GM21381 (cell line): ENCODE results near the gene HEBP2.
"Not testable (repeated sequence)": the region's sequence is repeated elsewhere in the genome, so short reads cannot be mapped to it uniquely, and the experiment has no call there.

Source experiments
- ATAC-seq: cut with Tn5 transposase; IDR thresholded peaks from one replicate; pipeline ENCODE4 v1.9.1; 2021; ENCODE audit warnings: mild to moderate bottlenecking, moderate library complexity; ENCODE audit not compliant: unreplicated experiment

The HEBP2 gene, protein sequence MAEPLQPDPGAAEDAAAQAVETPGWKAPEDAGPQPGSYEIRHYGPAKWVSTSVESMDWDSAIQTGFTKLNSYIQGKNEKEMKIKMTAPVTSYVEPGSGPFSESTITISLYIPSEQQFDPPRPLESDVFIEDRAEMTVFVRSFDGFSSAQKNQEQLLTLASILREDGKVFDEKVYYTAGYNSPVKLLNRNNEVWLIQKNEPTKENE

DNA sequence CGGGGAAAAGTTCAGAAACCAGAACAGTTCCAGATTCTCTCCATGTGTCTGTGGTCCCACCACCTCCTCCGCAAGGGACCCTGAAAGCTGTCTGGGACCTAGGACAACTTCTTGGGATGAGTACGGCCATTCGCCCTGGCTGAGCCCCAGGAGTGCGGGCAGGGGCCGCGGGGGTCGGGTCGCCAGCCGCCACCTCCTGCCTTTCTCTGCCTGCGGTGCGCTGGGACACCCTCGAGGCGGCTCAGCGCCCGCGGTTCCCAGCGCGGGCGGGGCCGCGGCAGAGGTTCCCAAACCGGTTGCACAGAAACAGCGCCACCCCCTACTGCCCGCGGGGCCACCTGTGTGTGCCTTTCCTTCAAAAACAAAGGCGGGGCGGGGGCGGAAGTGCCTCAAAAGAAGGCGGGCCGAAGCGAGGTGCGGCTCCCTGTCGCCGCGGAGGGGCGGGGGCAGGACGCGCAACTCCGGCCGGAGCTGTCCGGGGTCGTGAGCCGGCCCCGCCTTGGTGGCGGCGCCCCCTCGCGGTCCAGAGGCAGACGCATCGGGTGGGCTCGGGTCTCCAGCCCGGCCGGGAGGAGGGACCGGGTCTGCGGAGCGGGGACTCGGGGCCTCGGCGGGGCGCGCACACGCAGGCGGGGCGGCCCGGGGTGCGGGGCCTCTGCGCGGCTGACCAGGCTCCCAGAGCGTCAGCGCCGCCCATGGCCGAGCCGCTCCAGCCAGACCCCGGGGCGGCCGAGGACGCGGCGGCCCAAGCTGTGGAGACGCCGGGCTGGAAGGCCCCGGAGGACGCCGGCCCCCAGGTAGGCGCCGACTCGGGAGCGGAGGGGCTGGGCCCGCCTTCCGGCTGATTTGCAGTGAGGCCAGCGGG lies at the start of gene HEBP2:
Gene HEBP2, plus strand, starts transcription at position 423 of the 865 bp plus-strand sequence. Its CDS starts 273 bp downstream, at position 696.
- ATAC-seq: peak; percentile 88

DNA sequence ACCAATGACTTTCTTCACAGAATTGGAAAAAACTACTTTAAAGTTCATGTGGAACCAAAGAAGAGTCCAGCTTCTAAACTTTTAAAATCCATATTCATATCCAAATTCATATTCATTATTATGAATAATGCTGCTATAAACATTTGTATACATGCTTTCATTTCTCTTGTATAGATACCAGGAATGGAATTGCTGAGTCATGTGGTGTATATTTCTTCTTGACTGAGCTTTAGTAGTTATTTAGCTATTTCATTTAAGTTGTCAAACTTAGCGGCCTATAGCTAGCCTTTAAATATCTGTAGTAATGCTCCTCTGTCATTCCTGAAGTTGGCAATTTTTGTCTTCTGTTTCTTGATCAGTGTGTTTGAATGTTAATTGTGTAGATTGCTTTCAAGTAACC lies 46.1 kb upstream of the HEBP2 start:
- ATAC-seq: no peak

DNA sequence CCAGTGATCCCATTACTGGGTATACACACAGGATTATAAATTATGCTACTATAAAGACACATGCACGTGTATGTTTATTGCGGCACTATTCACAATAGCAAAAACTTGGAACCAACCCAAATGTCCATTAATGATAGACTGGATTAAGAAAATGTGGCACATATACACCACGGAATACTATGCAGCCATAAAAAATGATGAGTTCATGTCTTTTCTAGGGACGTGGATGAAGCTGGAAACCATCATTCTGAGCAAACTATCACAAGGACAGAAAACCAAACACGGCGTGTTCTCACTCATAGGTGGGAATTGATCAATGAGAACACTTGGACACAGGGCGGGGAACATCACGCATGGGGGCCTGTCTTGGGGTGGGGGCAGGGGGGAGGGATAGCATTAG lies 35.3 kb upstream of the HEBP2 start:
- not testable (repeated sequence) for ATAC-seq

DNA sequence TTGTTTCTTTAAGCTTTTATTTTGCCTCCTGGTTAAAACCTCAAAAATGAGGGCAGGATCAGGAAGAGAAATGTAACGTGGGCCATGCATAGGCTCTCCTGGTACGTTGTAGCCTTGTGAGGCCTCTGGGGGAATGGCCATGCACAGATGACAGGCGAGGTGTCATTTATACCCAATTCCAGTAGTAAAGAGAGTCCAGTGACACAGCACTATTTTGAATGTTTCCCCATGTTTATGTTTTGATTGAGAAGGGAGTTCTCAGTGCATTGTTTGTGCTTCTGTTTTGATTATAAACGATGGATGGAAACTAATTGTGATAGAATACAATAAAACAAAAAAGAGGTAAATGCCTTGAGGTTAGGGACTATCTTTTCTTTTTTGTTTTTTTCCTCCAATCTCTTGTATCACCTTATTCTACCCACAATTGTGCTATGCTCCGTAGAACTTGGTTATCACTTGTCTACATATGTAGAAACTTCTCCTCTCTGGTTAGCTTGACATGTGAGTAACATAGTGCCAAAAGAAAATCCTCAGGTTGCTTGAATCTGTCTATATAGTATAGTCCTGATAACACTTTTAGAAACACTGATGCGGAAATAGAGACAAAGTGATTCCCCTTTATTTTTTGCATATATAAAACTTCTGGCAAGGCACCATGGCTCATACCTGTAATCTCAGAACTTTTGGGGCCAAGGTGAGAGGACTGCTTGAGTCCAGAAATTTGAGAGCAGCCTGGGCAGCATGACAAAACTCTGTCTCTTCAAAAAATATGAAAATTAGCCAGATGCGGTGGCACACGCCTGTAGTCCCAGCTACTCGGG lies 33.2 kb upstream of the HEBP2 start:
- ATAC-seq: no peak

DNA sequence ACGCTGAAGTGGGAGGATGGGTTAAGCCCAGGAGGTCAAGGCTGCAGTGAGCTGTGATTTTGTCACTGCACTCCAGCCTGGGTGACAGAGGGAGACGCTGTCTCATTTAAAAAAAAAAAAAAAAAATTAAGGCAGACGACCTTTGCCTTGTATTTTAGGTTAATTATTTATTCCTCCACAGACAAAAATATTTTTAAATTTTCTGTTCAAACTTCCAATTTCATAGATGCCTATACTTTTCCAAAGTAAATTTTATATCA lies 32.6 kb upstream of the HEBP2 start:
- ATAC-seq: no peak

DNA sequence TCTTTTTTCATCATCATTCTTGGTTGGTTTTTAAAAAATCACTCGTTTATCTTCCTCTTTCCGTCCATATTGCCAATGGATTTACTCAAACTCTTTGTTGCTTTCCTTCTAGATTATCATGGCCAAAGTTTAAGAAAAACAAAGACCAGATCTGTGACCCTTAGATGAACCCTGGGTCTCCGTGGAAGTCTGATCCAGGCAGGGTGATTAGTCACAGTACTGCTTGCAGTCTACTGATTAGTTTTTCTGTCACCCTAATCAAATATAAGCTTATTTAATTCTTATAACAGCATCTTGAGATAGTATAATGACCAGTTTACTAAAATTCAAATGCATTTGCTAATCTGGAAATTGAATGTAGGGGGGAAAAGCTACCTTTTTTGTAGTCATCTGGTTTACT lies 32.3 kb upstream of the HEBP2 start:
- ATAC-seq: no peak

DNA sequence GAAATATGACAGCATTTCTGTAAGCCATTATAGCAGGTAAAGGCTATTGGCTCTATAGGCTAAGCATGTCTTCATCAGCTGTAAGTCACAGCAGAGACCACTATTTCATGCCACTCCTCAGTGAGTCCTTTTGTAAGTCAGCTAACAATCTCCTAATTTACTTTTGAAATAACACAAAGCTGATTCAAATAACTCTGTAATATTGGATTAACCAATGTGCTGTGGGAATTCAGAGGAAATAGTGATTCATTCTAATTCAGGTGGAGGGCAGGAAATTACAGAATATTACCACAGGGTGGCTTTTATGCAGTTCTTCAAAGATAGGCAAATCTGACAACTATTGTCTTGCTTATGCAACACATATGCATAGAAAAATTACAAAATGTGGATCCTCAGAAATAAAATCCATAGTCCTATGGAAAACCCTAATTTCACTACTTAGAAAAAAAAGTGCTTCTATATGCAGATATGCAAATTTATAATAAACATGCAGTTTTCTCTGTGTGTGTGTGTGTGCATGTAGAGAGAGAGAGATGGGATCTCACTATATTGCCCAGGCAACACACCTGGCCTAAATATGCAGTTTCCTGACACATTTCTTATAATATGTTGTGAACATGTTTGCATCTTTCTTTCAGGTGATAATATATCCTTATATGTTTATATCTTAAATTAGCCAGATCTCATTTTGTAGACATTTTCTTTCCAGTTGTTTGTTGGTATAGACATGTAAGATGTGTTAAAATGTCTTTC lies 31.1 kb upstream of the HEBP2 start:
- ATAC-seq: no peak

DNA sequence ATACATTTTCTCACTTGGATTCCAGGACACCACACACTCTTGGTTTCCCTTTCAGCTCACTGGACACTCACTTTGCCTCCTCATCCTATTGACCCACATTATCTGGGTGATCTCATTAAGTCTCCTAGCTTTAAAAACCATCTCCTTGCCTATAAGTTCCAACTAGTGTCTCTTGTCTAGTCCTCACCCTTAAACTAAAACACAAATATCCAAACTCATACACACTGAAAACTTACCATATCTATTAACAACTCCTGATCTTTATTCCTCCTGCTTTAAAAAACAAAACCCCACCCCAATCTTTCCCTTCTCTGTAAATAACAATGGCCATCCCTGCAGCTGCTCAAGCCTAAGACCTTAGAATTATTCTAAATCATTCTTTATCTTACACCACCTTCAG lies 29.8 kb upstream of the HEBP2 start:
- ATAC-seq: no peak

DNA sequence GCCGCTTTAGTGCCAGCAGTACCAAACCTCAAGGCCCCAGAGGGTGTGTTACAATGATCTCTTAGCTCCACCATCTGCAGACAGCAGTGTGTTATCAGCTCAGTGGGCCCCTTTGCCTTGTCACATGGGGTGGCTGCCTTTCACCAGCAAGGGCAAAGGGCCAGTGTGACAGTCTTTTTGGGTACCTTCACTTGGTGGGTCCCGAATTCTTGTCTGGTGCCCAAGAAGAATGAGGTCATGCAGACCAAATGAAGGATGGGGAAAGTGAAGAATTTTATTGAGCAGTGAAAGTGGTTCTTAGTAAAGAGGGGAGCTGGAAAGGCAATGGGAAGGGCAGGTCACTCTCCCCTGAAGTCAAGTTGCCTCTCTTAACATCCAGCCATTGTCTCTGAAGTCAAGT lies 29.2 kb upstream of the HEBP2 start:
- no peak for ATAC-seq

DNA sequence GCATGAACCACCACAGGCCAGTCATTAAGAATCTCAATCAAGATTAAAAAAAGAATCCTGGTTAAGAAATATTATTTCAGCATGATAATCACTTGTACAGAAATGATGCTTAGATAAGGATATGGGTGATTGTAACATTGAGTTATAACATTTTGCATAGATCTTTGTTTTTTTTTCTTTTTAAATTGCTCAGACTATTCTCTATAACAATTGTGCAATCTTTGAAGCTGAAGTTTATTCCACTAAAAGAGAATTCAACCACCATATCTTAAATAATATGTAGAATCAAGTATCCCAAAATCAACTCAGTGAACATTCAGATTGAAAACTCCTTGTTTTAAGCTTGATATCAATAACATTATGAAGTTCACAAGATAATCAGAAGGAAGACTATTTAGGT lies 27.0 kb upstream of the HEBP2 start:
- no peak for ATAC-seq

DNA sequence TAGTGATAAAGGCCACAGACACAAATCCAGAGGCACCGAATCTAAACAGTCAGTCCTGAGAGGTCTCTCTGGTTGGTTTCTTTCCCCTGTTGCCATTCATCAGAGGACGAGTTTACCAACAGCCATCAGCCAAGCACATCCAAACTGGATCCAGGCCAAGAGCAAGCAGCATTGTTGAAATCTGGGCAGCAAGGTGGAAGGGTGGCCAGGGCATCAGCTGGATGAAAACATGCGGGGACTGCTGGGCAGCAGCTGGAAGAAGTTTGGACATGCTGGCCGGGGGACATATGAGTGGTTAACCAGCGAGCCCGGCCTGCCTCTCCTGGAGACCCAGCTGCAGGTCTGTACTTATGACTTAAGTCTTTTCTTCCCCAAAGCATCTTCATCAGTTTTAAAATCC lies 26.2 kb upstream of the HEBP2 start, which contains the start of gene SMIM28:
Gene SMIM28, plus strand, starts transcription at position 62 of the 400 bp plus-strand sequence. Its CDS starts 168 bp downstream, at position 230.
- ATAC-seq: no peak

DNA sequence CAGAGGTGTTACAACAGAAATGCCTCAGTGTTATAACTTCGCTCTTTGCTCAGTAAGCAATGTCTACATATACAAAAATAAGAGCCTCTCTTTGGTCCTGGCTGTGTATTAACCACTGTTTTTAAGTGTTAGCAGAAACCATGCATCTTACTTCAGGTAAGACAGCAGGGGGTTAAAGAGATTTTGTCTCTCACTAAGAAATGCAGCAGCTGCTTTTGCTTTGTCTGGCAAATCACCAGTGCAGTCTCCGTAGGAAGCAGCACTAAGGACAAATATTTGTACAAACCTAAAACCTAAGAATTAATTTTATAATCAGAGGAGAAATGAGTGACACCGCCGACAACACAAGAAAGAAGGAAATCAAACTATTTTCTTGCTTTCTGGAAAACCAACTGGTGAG lies 25.6 kb upstream of the HEBP2 start:
- ATAC-seq: no peak

DNA sequence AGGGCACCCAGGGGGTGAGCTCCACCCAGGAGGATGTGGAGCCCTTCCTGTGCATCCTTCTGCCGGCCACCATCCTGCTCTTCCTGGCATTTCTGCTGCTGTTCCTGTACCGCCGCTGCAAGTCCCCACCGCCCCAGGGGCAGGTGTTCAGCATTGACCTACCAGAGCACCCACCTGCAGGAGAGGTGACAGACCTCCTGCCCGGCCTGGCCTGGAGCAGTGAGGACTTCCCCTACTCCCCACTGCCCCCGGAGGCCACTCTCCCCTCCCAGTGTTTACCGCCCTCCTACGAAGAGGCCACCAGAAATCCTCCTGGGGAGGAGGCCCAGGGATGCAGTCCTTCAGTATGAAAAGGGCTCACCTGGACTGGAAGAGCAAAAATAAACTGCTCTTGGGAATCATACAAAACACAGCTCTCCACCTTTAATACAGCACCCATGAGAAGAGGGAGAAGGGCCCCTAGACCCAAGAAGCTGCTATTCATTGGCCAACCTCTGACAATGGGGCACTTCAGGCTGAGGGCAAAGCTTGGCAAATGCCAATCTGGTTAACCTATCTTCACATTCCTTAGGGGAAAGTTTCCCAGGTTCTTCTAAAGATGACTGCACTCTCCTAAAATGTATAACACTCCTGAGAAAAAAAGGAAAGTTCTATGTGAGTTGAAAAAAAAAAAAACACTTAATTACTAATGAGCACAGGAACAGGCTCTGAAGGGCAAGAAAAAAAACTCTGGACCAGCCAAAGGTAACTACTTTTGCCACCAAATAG lies 21.3 kb upstream of the HEBP2 start:
- ATAC-seq: no peak

DNA sequence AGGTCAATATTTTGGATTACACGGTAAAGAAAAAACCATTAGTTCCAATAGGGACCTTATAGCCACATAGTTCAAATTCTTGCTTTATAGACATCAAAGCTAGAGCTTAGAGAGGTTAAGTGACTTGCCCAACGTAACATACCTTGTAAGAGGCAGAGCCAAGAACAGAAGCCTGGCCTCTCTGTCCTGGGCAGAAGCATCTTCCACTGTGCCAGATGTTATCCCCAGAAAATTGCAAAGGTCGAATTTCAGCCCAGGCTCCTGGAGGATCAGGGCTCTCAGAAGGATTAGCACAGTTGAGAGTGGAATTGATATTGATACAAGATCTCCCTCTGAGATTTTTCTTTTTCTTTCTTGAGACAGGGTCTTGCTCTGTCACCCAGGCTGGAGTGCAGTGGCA lies 20.2 kb upstream of the HEBP2 start:
- no peak for ATAC-seq

DNA sequence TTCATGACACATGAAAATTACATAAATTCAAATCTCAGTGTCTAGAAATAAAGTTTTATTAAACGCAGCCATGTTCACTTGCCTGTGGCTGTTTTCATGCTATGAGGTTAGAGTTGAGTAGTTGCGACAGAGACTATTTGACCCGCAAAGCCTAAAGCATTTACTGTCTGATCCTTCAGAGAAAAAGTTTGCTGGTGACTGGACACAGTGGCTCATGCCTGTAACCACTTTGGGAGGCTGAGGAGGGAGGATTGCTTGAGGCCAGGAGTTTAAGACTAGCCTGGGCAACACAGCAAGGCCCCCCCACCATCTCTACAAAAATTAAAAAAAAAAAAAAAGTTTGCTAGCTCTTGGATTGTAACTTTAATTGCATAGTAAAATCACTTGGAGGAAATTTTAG lies 17.1 kb upstream of the HEBP2 start:
- ATAC-seq: no peak

DNA sequence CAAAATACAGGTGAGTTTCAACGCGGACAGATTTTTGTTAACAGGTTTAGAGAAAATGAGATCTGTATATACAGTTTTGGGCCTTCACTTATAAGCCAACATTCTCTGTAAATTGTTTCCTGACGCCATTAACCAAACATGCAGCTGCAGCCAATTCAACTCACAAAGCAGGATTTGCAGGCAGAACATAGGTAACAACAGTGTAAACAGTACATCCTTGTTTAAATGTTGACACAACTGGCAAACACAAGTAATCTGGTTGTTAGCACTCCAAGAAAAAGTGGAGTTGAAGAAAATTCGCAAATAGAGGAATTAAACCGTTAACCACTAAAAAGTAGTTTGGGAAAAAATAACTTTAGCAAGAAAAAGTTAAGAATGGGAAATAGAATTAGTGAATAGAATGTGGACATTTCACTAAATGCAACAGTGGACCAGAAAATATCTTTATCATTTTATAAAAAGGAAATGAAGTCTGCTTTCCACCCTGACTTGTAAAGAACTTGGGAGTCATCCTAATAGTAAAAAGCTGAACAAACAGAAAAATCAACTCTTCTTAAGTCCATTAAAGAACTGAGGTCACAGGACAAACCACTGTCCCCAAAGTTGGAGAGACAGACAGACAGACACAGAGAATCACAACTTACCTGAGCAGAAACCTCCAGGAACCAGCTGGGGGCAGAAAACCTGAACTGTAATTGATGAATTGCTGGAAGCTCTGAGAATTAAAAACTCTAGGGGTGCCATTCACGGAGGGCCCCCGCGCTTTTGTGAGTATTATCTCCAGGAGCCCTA lies 16.2 kb upstream of the HEBP2 start:
- no peak for ATAC-seq

DNA sequence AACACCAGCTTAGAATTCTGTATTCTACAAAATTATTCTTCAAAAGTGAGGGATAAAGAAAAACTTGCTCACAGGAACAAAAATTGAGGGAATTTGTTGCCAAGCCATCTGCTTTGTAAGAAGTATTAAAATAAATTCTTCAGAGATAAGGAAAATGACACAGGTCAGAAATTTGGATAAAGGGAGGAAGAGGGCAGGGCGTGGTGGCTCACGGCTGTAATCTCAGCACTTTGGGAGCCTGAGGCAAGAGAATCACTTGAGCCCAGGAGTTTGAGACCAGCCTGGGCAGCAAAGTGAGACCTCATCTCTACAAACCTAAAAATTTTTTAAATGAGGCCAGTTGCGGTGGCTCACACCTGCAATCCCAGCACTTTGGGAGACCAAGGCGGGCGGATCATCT lies 14.5 kb upstream of the HEBP2 start:
- no peak for ATAC-seq

DNA sequence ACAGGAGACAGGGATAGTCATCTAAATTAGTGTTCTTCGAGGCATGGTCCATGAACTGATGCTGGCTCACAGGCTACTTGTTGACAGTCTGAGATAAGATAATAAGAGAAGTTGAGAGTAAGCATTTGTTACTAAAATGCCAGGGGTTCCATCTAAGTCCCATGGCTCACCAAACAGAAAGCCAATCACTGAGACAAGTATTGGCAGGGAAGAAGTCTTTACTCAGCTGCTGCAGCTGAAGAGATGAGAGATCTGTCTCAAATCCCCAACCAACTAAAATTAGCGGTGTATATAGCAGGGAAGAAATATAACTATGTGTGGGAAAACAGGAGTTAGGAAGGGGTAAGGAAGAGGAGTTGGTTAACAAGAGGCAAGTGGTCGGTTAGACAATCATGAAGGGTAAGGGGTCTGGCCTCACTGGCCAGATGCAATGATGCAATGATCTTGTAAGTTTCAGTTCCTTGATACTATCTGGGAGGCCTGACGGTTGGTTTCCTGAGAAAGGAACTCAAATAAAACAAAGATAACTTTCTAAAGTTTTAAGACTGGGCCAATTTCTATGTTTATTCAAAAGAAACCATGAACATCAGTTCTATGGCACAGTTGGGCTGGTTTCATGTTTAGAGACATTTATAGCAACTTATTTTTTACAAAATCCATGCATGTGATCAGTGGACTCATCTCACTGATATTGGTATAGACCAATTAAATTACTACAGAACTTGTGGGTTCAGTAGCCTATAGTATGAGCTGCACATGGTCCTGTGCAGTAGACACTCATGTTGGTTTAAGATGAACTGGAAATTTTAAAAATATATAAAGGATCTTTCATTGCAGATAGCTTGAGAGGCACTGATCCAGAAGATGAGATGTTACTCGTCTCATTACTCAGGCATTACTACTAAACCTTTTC lies 9.9 kb upstream of the HEBP2 start:
- ATAC-seq: no peak

DNA sequence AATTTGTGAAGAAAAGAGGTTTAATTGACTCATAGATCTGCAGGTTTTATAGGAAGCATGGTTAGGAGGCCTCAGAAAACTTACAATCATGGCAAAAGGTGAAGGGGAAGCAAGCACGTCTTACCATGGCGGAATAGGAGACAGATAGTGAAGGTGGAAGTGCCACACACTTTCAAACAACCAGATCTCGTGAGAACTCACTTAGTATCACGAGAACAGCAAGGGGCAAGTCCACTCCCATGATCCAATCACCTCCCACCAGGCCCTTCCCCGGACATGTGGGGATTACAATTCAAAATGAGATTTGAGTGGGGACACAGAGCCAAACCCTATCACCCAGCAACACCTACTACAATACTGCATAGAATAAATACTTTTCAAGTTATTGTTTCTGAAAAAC lies 7.3 kb upstream of the HEBP2 start:
- ATAC-seq: no peak
